GM18505 (cell line): Measurements from ENCODE around the gene HDAC3.

Experiments
- ATAC-seq: cut with Tn5 transposase; IDR thresholded peaks from one replicate; pipeline ENCODE4 v1.9.1; 2021; ENCODE audit not compliant: unreplicated experiment
- POLR2A ChIP-seq: IDR thresholded peaks from 4 replicates; pipeline ENCODE4 v1.6.1; 2011; ENCODE audit warnings: borderline replicate concordance; ENCODE audit not compliant: insufficient read depth, insufficient read length; ENCODE audit errors: extremely low read depth

The HDAC3 gene

DNA sequence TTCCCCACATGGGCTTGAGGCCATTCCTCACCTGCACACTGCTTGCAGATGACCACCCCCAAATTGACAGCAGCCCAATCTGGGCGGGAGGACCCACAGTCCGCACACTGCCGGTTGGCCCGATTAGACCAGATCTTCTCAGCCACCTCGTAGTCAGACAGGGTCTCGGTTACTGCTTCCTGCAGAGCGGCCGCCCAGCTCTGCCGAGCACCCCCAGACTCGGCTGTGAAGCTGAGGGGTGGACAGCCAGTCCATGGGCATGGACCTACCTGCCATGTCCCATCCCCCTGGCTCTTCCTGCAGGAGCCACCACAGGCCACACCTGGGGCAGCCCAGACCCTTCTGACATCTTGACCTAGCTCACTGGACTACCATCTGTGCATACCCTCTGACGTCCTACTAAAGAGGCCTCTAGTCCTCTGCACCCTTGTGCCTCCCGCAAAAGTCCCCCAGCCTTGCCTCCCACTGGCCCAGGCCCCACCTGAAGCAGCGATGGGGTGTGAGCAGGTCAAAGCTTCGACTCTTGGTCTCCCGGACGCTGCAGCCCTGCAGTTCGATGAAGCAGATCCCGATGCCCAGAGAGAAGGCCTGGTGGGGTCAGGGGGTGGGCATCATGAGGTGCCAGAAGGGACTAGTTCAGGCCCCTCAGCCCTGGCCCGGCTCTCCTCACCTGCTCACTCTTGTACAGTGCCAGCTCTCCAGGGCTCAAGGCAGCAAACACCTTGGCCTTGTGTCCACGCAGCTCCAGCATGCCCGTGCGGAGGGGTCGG, 35.6 kb upstream of the HDAC3 start:
- TF ChIP-seq POLR2A, result no peak
- ATAC-seq, result no peak

- no peak for TF ChIP-seq POLR2A
- ATAC-seq, result no peak
These were observed 32.9 kb upstream of the HDAC3 start for GRCh38 chr5:141669520-141669919.

- no peak for TF ChIP-seq POLR2A
- no peak for ATAC-seq
These were observed 32.1 kb upstream of the HDAC3 start for GRCh38 chr5:141668601-141669265.

GRCh38 chr5:141665995-141666940, 29.6 kb upstream of the HDAC3 start:
- no peak for ATAC-seq
- TF ChIP-seq POLR2A, result no peak

- TF ChIP-seq POLR2A, result no peak
- ATAC-seq, result peak; percentile 88
These were observed 28.2 kb upstream of the HDAC3 start for GRCh38 chr5:141664733-141665461.

GRCh38 chr5:141663506-141663905, 26.9 kb upstream of the HDAC3 start:
- no peak for ATAC-seq
- TF ChIP-seq POLR2A, result no peak

DNA sequence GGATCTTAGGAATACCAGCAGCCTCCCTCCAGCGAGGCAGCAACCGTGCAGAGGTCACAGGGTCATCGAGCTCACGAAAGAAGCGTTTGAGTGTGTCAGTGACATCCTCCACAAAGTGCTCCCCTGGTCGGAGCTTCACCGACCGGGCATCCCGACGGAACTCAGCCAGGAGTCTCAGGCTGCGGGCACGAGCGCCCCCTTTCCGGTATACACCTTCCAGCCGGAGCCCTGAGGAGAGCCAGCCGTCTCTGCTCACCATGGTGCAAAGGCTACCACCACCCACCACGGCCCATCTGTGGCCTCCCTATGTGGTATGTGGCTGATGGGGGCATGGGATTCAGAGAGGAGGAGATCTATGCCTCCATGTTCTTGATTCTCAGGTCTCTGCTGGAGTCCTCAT, 25.4 kb upstream of the HDAC3 start:
- TF ChIP-seq POLR2A, result no peak
- no peak for ATAC-seq

DNA sequence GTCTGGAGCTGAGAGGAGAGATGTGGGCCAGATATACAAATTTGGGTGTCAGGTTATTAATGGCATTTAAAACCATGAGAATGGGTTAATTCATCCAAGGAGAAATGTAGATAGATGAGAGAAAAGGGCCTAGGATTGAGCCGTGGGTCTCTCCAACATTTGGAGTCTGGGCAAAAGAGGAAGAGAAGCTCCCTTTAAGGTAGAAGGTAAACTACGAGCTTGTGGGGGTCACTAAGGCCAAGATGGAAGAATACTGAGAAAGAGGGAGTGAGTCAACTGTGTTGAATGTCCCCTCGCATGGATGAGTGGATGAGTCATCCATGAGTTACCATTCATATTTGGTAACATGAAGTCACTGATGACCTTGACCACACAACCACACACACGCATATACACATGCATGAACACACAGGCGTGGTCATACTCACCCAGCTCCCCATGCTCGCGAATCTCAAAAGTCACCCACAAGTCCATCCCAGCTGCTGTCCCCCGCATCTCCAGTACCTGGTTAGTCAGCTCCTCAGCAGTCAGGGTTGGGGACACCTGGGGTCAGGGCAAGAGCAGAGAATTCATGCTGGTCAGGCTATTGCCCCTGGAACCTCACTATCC, 21.4 kb upstream of the HDAC3 start:
- TF ChIP-seq POLR2A, result no peak

DNA sequence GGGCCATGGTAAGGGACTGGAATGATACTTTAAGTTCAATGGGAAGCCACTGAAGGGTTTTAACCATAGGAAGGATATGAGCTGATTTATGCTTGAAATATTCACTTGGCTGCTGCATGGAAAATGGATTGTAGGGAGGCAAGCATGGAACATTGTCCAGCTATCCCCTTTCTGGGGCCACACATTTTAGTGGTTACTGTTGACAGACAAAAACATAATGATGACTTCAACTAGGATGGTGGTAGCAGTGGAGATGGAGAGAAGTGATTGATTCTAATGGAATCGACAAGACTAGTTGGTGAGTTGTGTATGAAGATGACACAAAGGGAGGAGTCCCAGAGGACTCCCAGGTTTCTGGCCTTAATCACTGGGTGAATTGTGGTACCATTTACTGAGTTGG, 20.8 kb upstream of the HDAC3 start:
- no peak for TF ChIP-seq POLR2A
- ATAC-seq, result no peak

More for the DNA sequence above, 21.4 kb upstream of the HDAC3 start:
- ATAC-seq, result no peak

DNA sequence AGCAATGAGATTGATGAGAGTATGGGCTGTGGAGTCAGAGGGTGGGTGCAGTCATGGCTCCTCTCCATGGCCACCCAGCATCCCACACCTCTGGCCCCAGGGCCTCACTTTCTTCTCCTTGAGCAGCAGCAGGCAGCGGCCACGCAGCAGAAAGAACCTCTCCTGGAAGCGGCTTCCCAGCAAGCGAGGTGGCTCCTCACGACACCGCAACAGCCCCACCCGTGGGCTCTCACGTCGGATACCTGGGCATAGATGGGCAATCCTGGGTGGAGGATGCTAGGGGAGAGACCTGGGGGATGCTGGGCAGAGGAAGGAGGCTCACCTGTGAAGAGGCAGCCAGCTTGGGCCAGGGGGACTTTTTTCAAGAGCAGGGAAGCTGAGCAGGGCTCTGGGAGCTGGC, 19.7 kb upstream of the HDAC3 start:
- no peak for ATAC-seq
- no peak for TF ChIP-seq POLR2A

- no peak for TF ChIP-seq POLR2A
- no peak for ATAC-seq
These were observed 18.4 kb upstream of the HDAC3 start for GRCh38 chr5:141655020-141655419.

GRCh38 chr5:141654298-141654697, 17.6 kb upstream of the HDAC3 start:
- no peak for ATAC-seq
- TF ChIP-seq POLR2A, result no peak
